ENCODE measurements around the gene CACNA1C.

Gene CACNA1C

GRCh38 chr12:2311020-2311778, 258.4 kb downstream of the CACNA1C start:
- DNase-seq, result no peak
- Histone ChIP-seq H3K9me3 (ENCODE audit: severe bottlenecking) (no peaks in the 10 kb centered on the region), H3K36me3 (no peaks in the 10 kb centered on the region), H3K4me3 (ENCODE audit: low read depth, low read length) (no peak overlapping the region), H3K27me3 (ENCODE audit: insufficient read depth, low read depth, severe bottlenecking) (no peaks in the 10 kb centered on the region), H3K27ac (no peak overlapping the region)
- no peak for TF ChIP-seq CTCF (IDR thresholded peaks at IDR 0.05; ENCODE audit: low read depth, low read length)

GRCh38 chr12:2312175-2312574, 259.4 kb downstream of the CACNA1C start:
- no peak for DNase-seq
- Histone ChIP-seq H3K27me3 (ENCODE audit: insufficient read depth, low read depth, severe bottlenecking) (no peaks in the 10 kb centered on the region), H3K27ac (no peak overlapping the region), H3K9me3 (ENCODE audit: severe bottlenecking) (no peaks in the 10 kb centered on the region), H3K4me3 (ENCODE audit: low read depth, low read length) (no peak overlapping the region), H3K36me3 (no peaks in the 10 kb centered on the region)
- TF ChIP-seq CTCF (IDR thresholded peaks at IDR 0.05; ENCODE audit: low read depth, low read length), result no peak

GRCh38 chr12:2312770-2313169, 260.0 kb downstream of the CACNA1C start:
- no peaks in the 10 kb centered on the region for H3K9me3 ChIP-seq (ENCODE audit: severe bottlenecking)
- H3K36me3 ChIP-seq, result no peaks in the 10 kb centered on the region
- no peaks in the 10 kb centered on the region for H3K27me3 ChIP-seq (ENCODE audit: insufficient read depth, low read depth, severe bottlenecking)
- TF ChIP-seq CTCF (IDR thresholded peaks at IDR 0.05; ENCODE audit: low read depth, low read length), result no peak
- H3K27ac ChIP-seq, result no peak overlapping the region
- no peak for DNase-seq
- no peak overlapping the region for H3K4me3 ChIP-seq (ENCODE audit: low read depth, low read length)

- Histone ChIP-seq H3K9me3 (ENCODE audit: severe bottlenecking) (no peaks in the 10 kb centered on the region), H3K36me3 (no peaks in the 10 kb centered on the region), H3K4me3 (ENCODE audit: low read depth, low read length) (no peak overlapping the region), H3K27ac (no peak overlapping the region), H3K27me3 (ENCODE audit: insufficient read depth, low read depth, severe bottlenecking) (no peaks in the 10 kb centered on the region)
- TF ChIP-seq CTCF (IDR thresholded peaks at IDR 0.05; ENCODE audit: low read depth, low read length), result no peak
- DNase-seq, result no peak
Measured at GRCh38 chr12:2314492-2314891, 261.7 kb downstream of the CACNA1C start.

DNA sequence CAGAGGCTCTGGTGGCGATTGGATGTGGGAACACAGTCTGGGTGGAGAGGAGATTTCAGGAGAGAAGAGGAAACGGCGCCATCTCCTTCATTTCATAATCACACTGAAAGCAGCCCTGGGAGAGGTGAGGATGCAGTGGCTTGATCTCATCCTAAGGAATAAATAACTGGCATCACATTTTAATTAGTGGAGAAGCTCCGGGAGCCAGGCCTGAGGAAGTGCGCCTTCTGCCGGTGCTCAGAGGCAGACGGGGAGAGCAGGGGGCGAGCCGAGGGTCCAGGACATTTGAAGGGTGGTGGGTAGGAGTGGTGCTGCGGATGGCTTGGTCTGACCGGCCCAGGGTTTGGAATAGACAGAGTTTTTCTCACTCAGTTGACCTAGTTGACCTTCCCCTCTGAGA, 265.0 kb downstream of the CACNA1C start:
- H3K36me3 ChIP-seq, result no peaks in the 10 kb centered on the region
- no peaks in the 10 kb centered on the region for H3K9me3 ChIP-seq (ENCODE audit: severe bottlenecking)
- DNase-seq, result no peak
- no peak overlapping the region for H3K27ac ChIP-seq
- no peaks in the 10 kb centered on the region for H3K27me3 ChIP-seq (ENCODE audit: insufficient read depth, low read depth, severe bottlenecking)
- H3K4me3 ChIP-seq (ENCODE audit: low read depth, low read length), result no peak overlapping the region
- TF ChIP-seq CTCF (IDR thresholded peaks at IDR 0.05; ENCODE audit: low read depth, low read length), result no peak

GRCh38 chr12:2318286-2318685, 265.5 kb downstream of the CACNA1C start:
- Histone ChIP-seq H3K27ac (no peak overlapping the region), H3K9me3 (ENCODE audit: severe bottlenecking) (no peaks in the 10 kb centered on the region), H3K36me3 (no peaks in the 10 kb centered on the region), H3K27me3 (ENCODE audit: insufficient read depth, low read depth, severe bottlenecking) (no peaks in the 10 kb centered on the region), H3K4me3 (ENCODE audit: low read depth, low read length) (no peak overlapping the region)
- no peak for TF ChIP-seq CTCF (IDR thresholded peaks at IDR 0.05; ENCODE audit: low read depth, low read length)
- DNase-seq, result no peak
